ENCODE results near the gene SLC24A3.
A peak's percentile ranks its signal among the peaks of the same experiment; 100 is the strongest.

SLC24A3 gene

DNA sequence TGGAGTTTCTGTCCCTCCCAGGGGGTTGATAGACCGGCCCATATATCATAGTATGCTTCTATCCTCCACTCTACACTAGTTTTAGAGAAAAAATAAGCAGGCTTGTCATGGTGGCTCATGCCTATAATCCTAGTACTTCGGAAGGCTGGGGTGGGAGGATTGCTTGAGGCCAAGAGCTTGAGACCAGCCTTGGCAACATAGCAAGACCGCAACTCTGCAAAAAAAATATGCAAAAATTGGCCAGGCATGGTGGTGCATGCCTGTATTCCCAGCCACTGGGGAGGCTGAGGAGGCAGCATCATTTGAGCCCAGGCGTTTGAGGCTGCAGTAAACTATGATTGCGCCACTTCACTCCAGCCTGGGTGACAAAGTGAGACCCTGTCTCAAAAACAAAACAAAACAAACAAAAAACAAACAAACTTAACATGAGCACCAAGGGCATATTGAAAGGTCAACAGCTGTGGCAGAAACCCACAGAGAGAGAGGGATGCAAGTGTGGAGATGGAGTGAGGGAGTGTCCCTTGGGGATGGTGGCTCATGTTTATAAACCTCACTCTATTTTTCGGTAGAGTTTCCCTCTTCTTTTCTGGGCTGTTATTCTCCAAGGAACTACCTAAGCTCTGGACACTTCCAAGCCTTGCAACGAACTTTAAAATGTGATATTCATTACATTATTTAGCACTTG lies 24.1 kb downstream of the SLC24A3 start:
- no peak for TF ChIP-seq ZFX (IDR thresholded peaks at IDR 0.05; ENCODE audit: borderline replicate concordance)
- TF ChIP-seq, protein P1, sequence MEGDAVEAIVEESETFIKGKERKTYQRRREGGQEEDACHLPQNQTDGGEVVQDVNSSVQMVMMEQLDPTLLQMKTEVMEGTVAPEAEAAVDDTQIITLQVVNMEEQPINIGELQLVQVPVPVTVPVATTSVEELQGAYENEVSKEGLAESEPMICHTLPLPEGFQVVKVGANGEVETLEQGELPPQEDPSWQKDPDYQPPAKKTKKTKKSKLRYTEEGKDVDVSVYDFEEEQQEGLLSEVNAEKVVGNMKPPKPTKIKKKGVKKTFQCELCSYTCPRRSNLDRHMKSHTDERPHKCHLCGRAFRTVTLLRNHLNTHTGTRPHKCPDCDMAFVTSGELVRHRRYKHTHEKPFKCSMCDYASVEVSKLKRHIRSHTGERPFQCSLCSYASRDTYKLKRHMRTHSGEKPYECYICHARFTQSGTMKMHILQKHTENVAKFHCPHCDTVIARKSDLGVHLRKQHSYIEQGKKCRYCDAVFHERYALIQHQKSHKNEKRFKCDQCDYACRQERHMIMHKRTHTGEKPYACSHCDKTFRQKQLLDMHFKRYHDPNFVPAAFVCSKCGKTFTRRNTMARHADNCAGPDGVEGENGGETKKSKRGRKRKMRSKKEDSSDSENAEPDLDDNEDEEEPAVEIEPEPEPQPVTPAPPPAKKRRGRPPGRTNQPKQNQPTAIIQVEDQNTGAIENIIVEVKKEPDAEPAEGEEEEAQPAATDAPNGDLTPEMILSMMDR (IDR thresholded peaks at IDR 0.05): no peak
- H3K27ac ChIP-seq: no peak overlapping the region

DNA sequence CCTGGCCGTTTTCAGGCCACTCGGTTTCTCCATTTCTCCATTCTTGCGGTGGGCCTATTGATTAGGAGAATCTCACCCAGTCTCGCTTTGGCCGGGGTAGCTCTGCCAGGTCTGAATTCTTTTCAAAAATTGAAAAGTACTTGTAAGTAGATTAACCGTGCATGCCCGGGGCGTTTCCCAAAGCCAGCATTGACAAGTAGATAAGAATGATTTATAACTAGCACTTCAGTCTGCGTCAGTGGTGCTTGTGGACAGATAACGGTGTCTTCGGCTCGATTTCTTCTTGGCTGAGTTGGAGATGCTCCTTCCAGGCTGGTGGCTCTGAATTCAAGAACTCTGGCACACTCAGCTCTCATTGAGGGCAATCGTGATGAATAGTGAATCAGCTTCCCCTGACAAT lies 29.0 kb downstream of the SLC24A3 start:
- TF ChIP-seq, protein P1 (IDR thresholded peaks at IDR 0.05): no peak
- TF ChIP-seq ZFX (IDR thresholded peaks at IDR 0.05; ENCODE audit: borderline replicate concordance): no peak

DNA sequence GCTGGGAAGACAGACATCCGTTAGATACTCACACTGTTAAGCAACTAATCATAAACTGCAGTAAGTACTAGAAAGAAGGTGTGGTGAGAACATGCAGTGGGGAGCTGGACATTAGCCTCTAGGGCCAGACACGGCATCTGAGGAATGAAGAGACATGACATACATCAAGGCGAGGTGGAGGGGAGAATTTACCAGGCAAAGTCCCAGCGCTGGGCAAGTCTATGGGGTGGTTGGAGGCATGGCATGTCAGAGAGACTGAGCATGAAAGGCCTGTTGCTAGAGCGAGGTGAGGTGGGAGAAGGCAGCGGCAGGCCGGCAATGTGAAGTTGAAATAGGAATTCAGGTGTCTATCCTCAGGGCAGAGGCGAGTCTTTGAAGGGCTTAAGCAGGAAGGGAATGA lies 31.8 kb downstream of the SLC24A3 start:
- TF ChIP-seq ZFX (IDR thresholded peaks at IDR 0.05; ENCODE audit: borderline replicate concordance): no peak
- TF ChIP-seq, protein P1 (IDR thresholded peaks at IDR 0.05): no peak
- no peak overlapping the region for H3K27ac ChIP-seq

More for the DNA sequence above, 29.0 kb downstream of the SLC24A3 start:
- no peak overlapping the region for H3K27ac ChIP-seq

DNA sequence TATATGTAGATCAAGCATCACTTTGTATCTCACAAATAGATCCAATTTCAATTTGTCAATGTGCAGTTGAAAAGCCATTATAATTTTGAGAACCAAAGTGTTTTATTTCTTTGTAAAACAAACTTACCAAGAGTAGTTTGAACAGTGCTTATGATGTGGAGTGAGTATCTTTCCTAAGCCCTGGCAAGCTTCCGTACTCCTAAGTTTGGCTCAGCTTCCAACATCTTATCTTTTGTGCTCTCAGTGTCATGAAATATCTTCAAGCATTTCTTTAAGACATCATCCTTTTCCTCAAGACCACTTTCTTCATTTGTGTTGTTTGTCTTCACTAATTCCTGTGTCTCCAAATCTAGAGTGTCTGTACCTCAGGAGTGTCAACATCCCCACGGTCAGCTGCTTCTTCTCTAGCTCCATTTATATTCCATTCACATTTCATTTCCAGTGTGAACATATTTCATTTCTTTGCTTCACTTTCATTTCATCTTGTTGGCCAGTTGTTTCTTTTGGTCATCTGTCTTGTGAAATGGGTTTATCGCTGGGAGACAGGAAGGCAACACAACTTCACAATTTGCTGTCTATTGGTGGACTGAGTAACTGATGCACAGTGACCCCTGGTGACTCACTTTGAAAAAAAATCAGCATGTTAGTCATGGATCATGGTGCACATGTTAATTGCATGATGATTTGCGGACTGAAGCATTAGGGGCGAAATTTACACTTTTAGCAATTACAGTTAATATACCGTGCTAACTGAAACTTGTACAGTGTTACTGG lies 36.9 kb downstream of the SLC24A3 start:
- no peak overlapping the region for H3K27ac ChIP-seq
- TF ChIP-seq ZFX (IDR thresholded peaks at IDR 0.05; ENCODE audit: borderline replicate concordance): no peak
- TF ChIP-seq, protein P1 (IDR thresholded peaks at IDR 0.05): peak; percentile 32; the same call in 1 of the 2 replicates

DNA sequence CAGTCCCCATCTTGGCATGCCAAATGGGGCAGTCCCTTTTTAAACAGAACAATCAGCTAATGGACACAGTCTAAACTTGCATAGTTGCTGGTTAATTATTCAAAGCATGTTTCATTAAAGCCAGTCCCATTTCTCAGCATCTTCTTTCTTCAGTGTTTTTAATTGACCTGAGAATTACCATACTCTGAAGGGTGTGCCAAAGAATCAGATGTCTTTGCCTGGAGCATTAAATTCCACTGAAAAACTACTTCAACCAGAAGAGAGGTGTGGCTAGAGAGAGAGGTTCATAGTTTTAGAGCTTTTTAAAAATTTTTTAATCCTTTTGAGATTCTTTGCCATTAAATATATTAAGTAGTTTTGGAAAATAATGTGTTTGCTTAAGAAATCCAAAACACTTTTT lies 37.9 kb downstream of the SLC24A3 start:
- TF ChIP-seq, protein P1 (IDR thresholded peaks at IDR 0.05): no peak
- TF ChIP-seq ZFX (IDR thresholded peaks at IDR 0.05; ENCODE audit: borderline replicate concordance): no peak
- H3K27ac ChIP-seq: no peak overlapping the region

DNA sequence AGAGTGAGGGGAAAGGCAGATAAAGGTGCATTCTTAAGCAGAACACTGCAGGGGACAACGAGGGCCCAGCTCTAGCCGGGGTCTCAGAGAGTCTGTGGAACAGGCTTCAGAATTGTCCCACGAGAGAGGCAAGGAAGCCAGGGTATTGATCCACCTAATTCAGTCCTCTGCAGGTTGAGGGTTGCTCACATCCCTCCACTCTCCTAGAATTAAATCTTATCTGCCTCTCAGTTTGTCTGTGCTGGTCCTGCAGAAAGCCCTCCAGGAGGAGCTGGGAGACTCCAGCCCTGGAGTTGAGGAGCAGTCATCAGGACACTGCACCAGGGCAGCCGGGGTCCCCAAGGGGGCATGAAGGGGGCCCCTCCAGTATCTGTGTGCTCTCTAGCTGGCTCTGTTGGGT lies 39.1 kb downstream of the SLC24A3 start:
- no peak overlapping the region for H3K27ac ChIP-seq
- no peak for TF ChIP-seq ZFX (IDR thresholded peaks at IDR 0.05; ENCODE audit: borderline replicate concordance)
- TF ChIP-seq, protein P1 (IDR thresholded peaks at IDR 0.05): no peak

DNA sequence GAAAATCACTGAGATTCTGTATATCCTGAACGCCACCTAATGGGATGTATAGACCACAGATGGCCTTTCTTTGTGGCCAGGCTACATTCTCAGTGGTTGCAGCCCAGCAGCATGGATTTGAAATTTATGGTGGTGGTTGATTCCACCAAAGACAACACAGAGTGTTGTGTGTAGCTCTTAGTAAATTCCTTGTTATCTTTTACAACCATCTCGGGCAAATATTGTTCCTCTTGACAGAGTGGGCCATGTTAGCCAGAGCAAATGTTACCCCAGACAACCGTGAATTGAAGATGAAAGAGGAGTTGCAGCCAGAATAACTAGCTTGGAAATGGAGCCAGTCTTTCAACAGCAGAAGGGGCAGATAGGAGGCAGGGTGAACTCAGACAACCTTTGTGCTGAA lies 39.5 kb downstream of the SLC24A3 start:
- TF ChIP-seq, protein P1 (IDR thresholded peaks at IDR 0.05): no peak
- no peak for TF ChIP-seq ZFX (IDR thresholded peaks at IDR 0.05; ENCODE audit: borderline replicate concordance)
- no peak overlapping the region for H3K27ac ChIP-seq
